Fibroblast of skin of right quadriceps (primary cell): ENCODE results near the gene SLCO1B3.

Experiments
- DNase-seq: peaks from one replicate; pipeline ENCODE4 v3.0.0-alpha.2; 2013

SLCO1B3 gene

GRCh38 chr12:20885552-20885951, 75.0 kb downstream of the SLCO1B3 start:
- no peak for DNase-seq

- no peak for DNase-seq
Observed at GRCh38 chr12:20917269-20917668, 106.8 kb downstream of the SLCO1B3 start.

- DNase-seq = no peak
Observed at GRCh38 chr12:20917819-20918218, 107.3 kb downstream of the SLCO1B3 start.

GRCh38 chr12:20931894-20932293, 121.4 kb downstream of the SLCO1B3 start:
- no peak for DNase-seq

GRCh38 chr12:20946732-20947131, 136.2 kb downstream of the SLCO1B3 start:
- no peak for DNase-seq

GRCh38 chr12:20950248-20950647, 139.7 kb downstream of the SLCO1B3 start:
- DNase-seq = no peak

- no peak for DNase-seq
Observed at GRCh38 chr12:20963303-20963702, 152.8 kb downstream of the SLCO1B3 start.

GRCh38 chr12:20963762-20964161, 153.3 kb downstream of the SLCO1B3 start:
- DNase-seq = no peak
